GM23338 (cell line): ENCODE measurements around the gene KIAA0040. TPM values are rescaled to one million over a fixed set of nuclear protein-coding genes. Genes with fewer than 3 reads are reported as not detected.

ENCODE experiments used
- ATAC-seq: fragments of 200-7000 bp; cut with Tn5 transposase; 3 replicates; pipeline ENCODE4 v1.9.1; 2020
- DNase-seq: peaks from one replicate; pipeline ENCODE4 v3.0.0-alpha.2; 2015; ENCODE audit warnings: low spot score
- H2AFZ ChIP-seq: fragments of 200-600 bp; sonication (generic); 2 replicates; pipeline ENCODE4 v1.8.0; 2016; ENCODE audit warnings: antibody characterized with exemption, mild to moderate bottlenecking, moderate library complexity
- H3F3A ChIP-seq: fragments of 200-600 bp; sonication (generic); replicated peaks from 2 replicates; pipeline ENCODE4 v1.8.0; 2017; ENCODE audit warnings: antibody characterized with exemption, mixed run types, low read depth
- H3K27ac ChIP-seq: fragments of 200-600 bp; sonication (generic); 2 replicates; pipeline ENCODE4 v1.6.1; 2016; ENCODE audit warnings: low read depth
- H3K27me3 ChIP-seq: fragments of 200-600 bp; sonication (generic); 2 replicates; pipeline ENCODE4 v1.8.0; 2016; ENCODE audit warnings: mild to moderate bottlenecking, mixed run types, moderate library complexity; ENCODE audit not compliant: insufficient read depth
- H3K36me3 ChIP-seq: fragments of 200-600 bp; sonication (generic); 2 replicates; pipeline ENCODE4 v1.8.0; 2016; ENCODE audit warnings: mild to moderate bottlenecking; ENCODE audit not compliant: insufficient read depth
- H3K4me1 ChIP-seq: fragments of 200-600 bp; sonication (generic); 2 replicates; pipeline ENCODE4 v1.8.0; 2016; ENCODE audit warnings: mild to moderate bottlenecking, moderate library complexity; ENCODE audit not compliant: insufficient read depth
- H3K4me2 ChIP-seq: fragments of 200-600 bp; sonication (generic); 2 replicates; pipeline ENCODE4 v1.7.1; 2017; ENCODE audit warnings: mixed run types
- H3K4me3 ChIP-seq: fragments of 200-600 bp; sonication (generic); 2 replicates; pipeline ENCODE4 v1.6.1; 2016; ENCODE audit warnings: mixed run types
- H3K79me2 ChIP-seq: fragments of 200-600 bp; sonication (generic); replicated peaks from 2 replicates; pipeline ENCODE4 v1.8.0; 2017; ENCODE audit warnings: mild to moderate bottlenecking; ENCODE audit not compliant: insufficient read depth
- H3K9me2 ChIP-seq: fragments of 200-600 bp; sonication (generic); 2 replicates; pipeline ENCODE4 v1.8.0; 2017; ENCODE audit not compliant: insufficient read depth
- H4K20me1 ChIP-seq: fragments of 200-600 bp; sonication (generic); replicated peaks from 2 replicates; pipeline ENCODE4 v1.8.0; 2017; ENCODE audit warnings: mild to moderate bottlenecking; ENCODE audit not compliant: insufficient read depth
- H3K27ac Mint-ChIP-seq: 2 replicates; pipeline ENCODE4 v1.8.0; 2020; ENCODE audit warnings: inconsistent platforms, mild to moderate bottlenecking, moderate library complexity, mixed read lengths
- H3K27me3 Mint-ChIP-seq: 3 replicates; pipeline ENCODE4 v1.8.0; 2022; ENCODE audit warnings: low read depth, mild to moderate bottlenecking, moderate library complexity, mixed read lengths, inconsistent platforms; ENCODE audit not compliant: insufficient read depth, poor library complexity
- H3K36me3 Mint-ChIP-seq: 3 replicates; pipeline ENCODE4 v1.8.0; 2021; ENCODE audit warnings: low read depth, mild to moderate bottlenecking, inconsistent platforms, moderate library complexity, mixed read lengths
- H3K4me1 Mint-ChIP-seq: 3 replicates; pipeline ENCODE4 v1.8.0; 2020; ENCODE audit warnings: mild to moderate bottlenecking, inconsistent platforms, mixed read lengths
- H3K4me3 Mint-ChIP-seq: 3 replicates; pipeline ENCODE4 v1.8.0; 2021; ENCODE audit warnings: moderate library complexity, mild to moderate bottlenecking, inconsistent platforms, mixed read lengths
- H3K9me3 Mint-ChIP-seq: 3 replicates; pipeline ENCODE4 v1.8.0; 2020; ENCODE audit warnings: moderate library complexity, mild to moderate bottlenecking, inconsistent platforms, mixed read lengths
- CREB1 ChIP-seq: fragments of 250-450 bp; sonication (Bioruptor Pico); IDR thresholded peaks from 2 replicates; pipeline ENCODE4 v1.5.0; 2020; ENCODE audit warnings: low read depth, mild to moderate bottlenecking, moderate library complexity
- EZH2 ChIP-seq: fragments of 200-600 bp; sonication (generic); IDR thresholded peaks from one replicate; pipeline ENCODE4 v1.8.0; 2017; ENCODE audit warnings: antibody characterized with exemption, mild to moderate bottlenecking, low read depth; ENCODE audit not compliant: unreplicated experiment
- EZH2phosphoT487 ChIP-seq: fragments of 200-600 bp; sonication (generic); IDR thresholded peaks from one replicate; pipeline ENCODE4 v1.8.1; 2018; ENCODE audit warnings: antibody characterized with exemption; ENCODE audit not compliant: unreplicated experiment
- JUNB ChIP-seq: IDR thresholded peaks from one replicate; pipeline ENCODE4 v1.6.1; 2016; ENCODE audit warnings: antibody characterized with exemption; ENCODE audit not compliant: unreplicated experiment
- NANOG ChIP-seq: IDR thresholded peaks from 2 replicates; pipeline ENCODE4 v1.6.1; 2016; ENCODE audit warnings: antibody characterized with exemption, borderline replicate concordance
- POLR2AphosphoS5 ChIP-seq: IDR thresholded peaks from 2 replicates; pipeline ENCODE4 v1.6.1; 2016; ENCODE audit warnings: antibody characterized with exemption, low read depth
- STAT1 ChIP-seq: IDR thresholded peaks from one replicate; pipeline ENCODE4 v1.6.1; 2016; ENCODE audit warnings: antibody characterized with exemption; ENCODE audit not compliant: unreplicated experiment
- ZNF114 ChIP-seq: fragments of 250-450 bp; sonication (Bioruptor Pico); IDR thresholded peaks from 2 replicates; pipeline ENCODE4 v1.5.0; 2020; ENCODE audit warnings: mild to moderate bottlenecking, moderate library complexity
- ZNF331 ChIP-seq: fragments of 250-450 bp; sonication (Bioruptor Pico); IDR thresholded peaks from 2 replicates; pipeline ENCODE4 v1.5.0; 2020; ENCODE audit warnings: low read depth, mild to moderate bottlenecking, moderate library complexity
- polyA plus RNA-seq: library from polyadenylated mRNA; unstranded; fragments of >200 nt; fragmentation: Nextera tagmentation; extraction: Ambion mirVana; gene quantifications from 2 replicates; pipeline ENCODE4 v1.2.1, GENCODE V29; 2016
- total RNA-seq: library from RNA; depleted of rRNA; stranded (reverse); fragments of >200 nt; shearing (Covaris generic); gene quantifications from 2 replicates; pipeline ENCODE4 v1.2.3, GENCODE V29; 2014
- TF ChIP-seq, protein P1 (sequence below): fragments of 250-450 bp; sonication (Bioruptor Pico); IDR thresholded peaks from 2 replicates; pipeline ENCODE4 v1.5.0; 2020; ENCODE audit warnings: mild to moderate bottlenecking, moderate library complexity
- TF ChIP-seq, protein P2 (sequence below): IDR thresholded peaks from 2 replicates; pipeline ENCODE4 v1.6.1; 2016; ENCODE audit warnings: antibody characterized with exemption
- TF ChIP-seq, protein P3 (sequence below), 2 experiments: fragments of 200-600 bp in 1 of 2; sonication (generic) in 1 of 2; conservative IDR thresholded peaks; 2 replicates each; pipeline versions ENCODE4 v1.5.1 to v1.6.1; 2016 to 2017; ENCODE audit warnings: antibody characterized with exemption in 2 of 2, low read depth in 2 of 2, mild to moderate bottlenecking in 2 of 2, moderate library complexity in 1 of 2
- TF ChIP-seq, protein P4 (sequence below): IDR thresholded peaks from one replicate; pipeline ENCODE4 v1.6.1; 2018; ENCODE audit warnings: antibody characterized with exemption; ENCODE audit not compliant: unreplicated experiment

The KIAA0040 gene
- total and polyA plus RNA-seq, 2 experiments from 2014 or later, result 7.0 to 11.9 TPM

DNA sequence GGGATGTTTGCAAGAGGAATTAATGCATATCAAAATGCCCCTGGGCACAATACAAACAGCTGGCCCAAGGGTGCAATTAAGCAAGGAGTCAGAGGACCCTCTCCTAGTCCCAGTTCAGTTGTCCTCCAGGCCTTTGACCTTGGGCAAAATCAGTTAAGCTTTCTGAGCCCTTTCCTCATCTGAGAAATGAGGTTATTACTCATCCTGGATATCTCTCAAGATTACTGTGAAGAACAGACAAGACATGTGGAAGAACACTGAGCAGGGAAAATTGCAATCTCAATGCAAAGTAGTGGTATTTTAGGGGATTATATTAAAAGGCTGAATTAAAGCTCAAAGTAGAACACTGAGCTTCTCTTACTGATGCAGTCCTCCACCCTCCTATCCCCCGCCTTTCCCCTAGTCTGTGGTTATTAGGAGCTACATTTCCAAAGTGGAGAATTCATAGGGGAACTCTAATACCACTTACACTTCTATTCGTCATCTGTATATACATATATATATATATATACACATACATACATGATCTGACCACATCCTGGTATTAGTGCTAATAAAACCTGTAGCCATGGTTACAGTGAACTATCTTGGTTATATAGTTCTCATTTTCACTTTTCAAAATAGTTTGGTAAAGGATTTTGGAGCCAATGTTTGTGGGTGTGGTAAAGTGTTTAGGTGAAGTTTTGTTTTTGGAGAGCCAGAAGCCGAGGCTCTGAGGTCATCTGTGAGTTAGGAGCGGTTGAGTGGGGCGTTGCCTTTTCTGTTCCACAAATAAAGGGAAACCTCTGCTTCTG, 18.1 kb downstream of the KIAA0040 start:
- ATAC-seq (no peak), DNase-seq (no peak)
- Mint-ChIP-seq H3K9me3 (no peaks in the 10 kb centered on the region), H3K4me3 (no peak overlapping the region), H3K4me1 (no peaks in the 10 kb centered on the region; the same call in 1 of the 3 replicates), H3K36me3 (no peaks in the 10 kb centered on the region), H3K27me3 (peaks cover 3% of the 10 kb centered on the region), H3K27ac (no peak overlapping the region)
- H3K4me1 ChIP-seq, result no peaks in the 10 kb centered on the region
- no peak overlapping the region for H3K4me3 ChIP-seq
- H3K9me2 ChIP-seq, result no peaks in the 10 kb centered on the region
- no peaks in the 10 kb centered on the region for H3K36me3 ChIP-seq
- H2AFZ ChIP-seq, result no peak overlapping the region
- TF ChIP-seq ZNF114, result no peak
- TF ChIP-seq, protein P1, sequence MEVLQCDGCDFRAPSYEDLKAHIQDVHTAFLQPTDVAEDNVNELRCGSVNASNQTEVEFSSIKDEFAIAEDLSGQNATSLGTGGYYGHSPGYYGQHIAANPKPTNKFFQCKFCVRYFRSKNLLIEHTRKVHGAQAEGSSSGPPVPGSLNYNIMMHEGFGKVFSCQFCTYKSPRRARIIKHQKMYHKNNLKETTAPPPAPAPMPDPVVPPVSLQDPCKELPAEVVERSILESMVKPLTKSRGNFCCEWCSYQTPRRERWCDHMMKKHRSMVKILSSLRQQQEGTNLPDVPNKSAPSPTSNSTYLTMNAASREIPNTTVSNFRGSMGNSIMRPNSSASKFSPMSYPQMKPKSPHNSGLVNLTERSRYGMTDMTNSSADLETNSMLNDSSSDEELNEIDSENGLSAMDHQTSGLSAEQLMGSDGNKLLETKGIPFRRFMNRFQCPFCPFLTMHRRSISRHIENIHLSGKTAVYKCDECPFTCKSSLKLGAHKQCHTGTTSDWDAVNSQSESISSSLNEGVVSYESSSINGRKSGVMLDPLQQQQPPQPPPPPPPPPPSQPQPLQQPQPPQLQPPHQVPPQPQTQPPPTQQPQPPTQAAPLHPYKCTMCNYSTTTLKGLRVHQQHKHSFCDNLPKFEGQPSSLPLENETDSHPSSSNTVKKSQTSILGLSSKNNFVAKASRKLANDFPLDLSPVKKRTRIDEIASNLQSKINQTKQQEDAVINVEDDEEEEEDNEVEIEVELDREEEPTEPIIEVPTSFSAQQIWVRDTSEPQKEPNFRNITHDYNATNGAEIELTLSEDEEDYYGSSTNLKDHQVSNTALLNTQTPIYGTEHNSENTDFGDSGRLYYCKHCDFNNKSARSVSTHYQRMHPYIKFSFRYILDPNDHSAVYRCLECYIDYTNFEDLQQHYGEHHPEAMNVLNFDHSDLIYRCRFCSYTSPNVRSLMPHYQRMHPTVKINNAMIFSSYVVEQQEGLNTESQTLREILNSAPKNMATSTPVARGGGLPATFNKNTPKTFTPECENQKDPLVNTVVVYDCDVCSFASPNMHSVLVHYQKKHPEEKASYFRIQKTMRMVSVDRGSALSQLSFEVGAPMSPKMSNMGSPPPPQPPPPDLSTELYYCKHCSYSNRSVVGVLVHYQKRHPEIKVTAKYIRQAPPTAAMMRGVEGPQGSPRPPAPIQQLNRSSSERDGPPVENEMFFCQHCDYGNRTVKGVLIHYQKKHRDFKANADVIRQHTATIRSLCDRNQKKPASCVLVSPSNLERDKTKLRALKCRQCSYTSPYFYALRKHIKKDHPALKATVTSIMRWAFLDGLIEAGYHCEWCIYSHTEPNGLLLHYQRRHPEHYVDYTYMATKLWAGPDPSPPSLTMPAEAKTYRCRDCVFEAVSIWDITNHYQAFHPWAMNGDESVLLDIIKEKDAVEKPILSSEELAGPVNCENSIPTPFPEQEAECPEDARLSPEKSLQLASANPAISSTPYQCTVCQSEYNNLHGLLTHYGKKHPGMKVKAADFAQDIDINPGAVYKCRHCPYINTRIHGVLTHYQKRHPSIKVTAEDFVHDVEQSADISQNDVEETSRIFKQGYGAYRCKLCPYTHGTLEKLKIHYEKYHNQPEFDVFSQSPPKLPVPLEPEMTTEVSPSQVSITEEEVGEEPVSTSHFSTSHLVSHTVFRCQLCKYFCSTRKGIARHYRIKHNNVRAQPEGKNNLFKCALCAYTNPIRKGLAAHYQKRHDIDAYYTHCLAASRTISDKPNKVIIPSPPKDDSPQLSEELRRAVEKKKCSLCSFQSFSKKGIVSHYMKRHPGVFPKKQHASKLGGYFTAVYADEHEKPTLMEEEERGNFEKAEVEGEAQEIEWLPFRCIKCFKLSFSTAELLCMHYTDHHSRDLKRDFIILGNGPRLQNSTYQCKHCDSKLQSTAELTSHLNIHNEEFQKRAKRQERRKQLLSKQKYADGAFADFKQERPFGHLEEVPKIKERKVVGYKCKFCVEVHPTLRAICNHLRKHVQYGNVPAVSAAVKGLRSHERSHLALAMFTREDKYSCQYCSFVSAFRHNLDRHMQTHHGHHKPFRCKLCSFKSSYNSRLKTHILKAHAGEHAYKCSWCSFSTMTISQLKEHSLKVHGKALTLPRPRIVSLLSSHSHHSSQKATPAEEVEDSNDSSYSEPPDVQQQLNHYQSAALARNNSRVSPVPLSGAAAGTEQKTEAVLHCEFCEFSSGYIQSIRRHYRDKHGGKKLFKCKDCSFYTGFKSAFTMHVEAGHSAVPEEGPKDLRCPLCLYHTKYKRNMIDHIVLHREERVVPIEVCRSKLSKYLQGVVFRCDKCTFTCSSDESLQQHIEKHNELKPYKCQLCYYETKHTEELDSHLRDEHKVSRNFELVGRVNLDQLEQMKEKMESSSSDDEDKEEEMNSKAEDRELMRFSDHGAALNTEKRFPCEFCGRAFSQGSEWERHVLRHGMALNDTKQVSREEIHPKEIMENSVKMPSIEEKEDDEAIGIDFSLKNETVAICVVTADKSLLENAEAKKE (CRISPR knock-in tag), result no peak
- TF ChIP-seq POLR2AphosphoS5, result no peak
- TF ChIP-seq, protein P2, sequence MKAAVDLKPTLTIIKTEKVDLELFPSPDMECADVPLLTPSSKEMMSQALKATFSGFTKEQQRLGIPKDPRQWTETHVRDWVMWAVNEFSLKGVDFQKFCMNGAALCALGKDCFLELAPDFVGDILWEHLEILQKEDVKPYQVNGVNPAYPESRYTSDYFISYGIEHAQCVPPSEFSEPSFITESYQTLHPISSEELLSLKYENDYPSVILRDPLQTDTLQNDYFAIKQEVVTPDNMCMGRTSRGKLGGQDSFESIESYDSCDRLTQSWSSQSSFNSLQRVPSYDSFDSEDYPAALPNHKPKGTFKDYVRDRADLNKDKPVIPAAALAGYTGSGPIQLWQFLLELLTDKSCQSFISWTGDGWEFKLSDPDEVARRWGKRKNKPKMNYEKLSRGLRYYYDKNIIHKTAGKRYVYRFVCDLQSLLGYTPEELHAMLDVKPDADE, result no peak
- no peak for TF ChIP-seq CREB1 (CRISPR knock-in tag)
- TF ChIP-seq, protein P3, sequence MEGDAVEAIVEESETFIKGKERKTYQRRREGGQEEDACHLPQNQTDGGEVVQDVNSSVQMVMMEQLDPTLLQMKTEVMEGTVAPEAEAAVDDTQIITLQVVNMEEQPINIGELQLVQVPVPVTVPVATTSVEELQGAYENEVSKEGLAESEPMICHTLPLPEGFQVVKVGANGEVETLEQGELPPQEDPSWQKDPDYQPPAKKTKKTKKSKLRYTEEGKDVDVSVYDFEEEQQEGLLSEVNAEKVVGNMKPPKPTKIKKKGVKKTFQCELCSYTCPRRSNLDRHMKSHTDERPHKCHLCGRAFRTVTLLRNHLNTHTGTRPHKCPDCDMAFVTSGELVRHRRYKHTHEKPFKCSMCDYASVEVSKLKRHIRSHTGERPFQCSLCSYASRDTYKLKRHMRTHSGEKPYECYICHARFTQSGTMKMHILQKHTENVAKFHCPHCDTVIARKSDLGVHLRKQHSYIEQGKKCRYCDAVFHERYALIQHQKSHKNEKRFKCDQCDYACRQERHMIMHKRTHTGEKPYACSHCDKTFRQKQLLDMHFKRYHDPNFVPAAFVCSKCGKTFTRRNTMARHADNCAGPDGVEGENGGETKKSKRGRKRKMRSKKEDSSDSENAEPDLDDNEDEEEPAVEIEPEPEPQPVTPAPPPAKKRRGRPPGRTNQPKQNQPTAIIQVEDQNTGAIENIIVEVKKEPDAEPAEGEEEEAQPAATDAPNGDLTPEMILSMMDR (conservative IDR thresholded peaks at IDR 0.05; ENCODE audit: low read depth in 2 of 2), result no peak
- no peak for TF ChIP-seq NANOG
- TF ChIP-seq EZH2phosphoT487, result no peak
- TF ChIP-seq, protein P4, sequence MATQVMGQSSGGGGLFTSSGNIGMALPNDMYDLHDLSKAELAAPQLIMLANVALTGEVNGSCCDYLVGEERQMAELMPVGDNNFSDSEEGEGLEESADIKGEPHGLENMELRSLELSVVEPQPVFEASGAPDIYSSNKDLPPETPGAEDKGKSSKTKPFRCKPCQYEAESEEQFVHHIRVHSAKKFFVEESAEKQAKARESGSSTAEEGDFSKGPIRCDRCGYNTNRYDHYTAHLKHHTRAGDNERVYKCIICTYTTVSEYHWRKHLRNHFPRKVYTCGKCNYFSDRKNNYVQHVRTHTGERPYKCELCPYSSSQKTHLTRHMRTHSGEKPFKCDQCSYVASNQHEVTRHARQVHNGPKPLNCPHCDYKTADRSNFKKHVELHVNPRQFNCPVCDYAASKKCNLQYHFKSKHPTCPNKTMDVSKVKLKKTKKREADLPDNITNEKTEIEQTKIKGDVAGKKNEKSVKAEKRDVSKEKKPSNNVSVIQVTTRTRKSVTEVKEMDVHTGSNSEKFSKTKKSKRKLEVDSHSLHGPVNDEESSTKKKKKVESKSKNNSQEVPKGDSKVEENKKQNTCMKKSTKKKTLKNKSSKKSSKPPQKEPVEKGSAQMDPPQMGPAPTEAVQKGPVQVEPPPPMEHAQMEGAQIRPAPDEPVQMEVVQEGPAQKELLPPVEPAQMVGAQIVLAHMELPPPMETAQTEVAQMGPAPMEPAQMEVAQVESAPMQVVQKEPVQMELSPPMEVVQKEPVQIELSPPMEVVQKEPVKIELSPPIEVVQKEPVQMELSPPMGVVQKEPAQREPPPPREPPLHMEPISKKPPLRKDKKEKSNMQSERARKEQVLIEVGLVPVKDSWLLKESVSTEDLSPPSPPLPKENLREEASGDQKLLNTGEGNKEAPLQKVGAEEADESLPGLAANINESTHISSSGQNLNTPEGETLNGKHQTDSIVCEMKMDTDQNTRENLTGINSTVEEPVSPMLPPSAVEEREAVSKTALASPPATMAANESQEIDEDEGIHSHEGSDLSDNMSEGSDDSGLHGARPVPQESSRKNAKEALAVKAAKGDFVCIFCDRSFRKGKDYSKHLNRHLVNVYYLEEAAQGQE, result no peak
- TF ChIP-seq EZH2, result no peak
- no peak for TF ChIP-seq ZNF331
- TF ChIP-seq STAT1, result no peak
- TF ChIP-seq JUNB, result no peak
- H3K79me2 ChIP-seq, result no peaks in the 10 kb centered on the region
- H3K4me2 ChIP-seq, result no peak overlapping the region
- no peaks in the 10 kb centered on the region for H3F3A ChIP-seq
- no peak overlapping the region for H3K27ac ChIP-seq
- no peaks in the 10 kb centered on the region for H4K20me1 ChIP-seq
- no peaks in the 10 kb centered on the region for H3K27me3 ChIP-seq
